Embryonic facial prominence (tissue), 1 donor: ENCODE data around the gene CDH23.

Experiments
- DNase-seq: peaks from one replicate; pipeline ENCODE4 v3.0.0-alpha.2; 2016; ENCODE audit errors: extremely low spot score

Gene CDH23

GRCh38 chr10:71816936-71817618 lies 420.4 kb downstream of the CDH23 start:
- no peak for DNase-seq

- DNase-seq, result no peak
Measured at GRCh38 chr10:71817831-71818655, 421.3 kb downstream of the CDH23 start.

- DNase-seq, result no peak
Measured at GRCh38 chr10:71818674-71819260, 422.0 kb downstream of the CDH23 start.

- no peak for DNase-seq
Measured at GRCh38 chr10:71819441-71819861, 422.7 kb downstream of the CDH23 start.

GRCh38 chr10:71819985-71820384 lies 423.3 kb downstream of the CDH23 start:
- no peak for DNase-seq

GRCh38 chr10:71820966-71821365 lies 424.2 kb downstream of the CDH23 start:
- no peak for DNase-seq

- no peak for DNase-seq
Measured at GRCh38 chr10:71821909-71822763, 425.4 kb downstream of the CDH23 start.

- DNase-seq, result no peak
Measured at GRCh38 chr10:71823356-71823755, 426.6 kb downstream of the CDH23 start.

GRCh38 chr10:71824333-71824732 lies 427.6 kb downstream of the CDH23 start:
- no peak for DNase-seq

- no peak for DNase-seq
Measured at GRCh38 chr10:71825217-71825616, 428.5 kb downstream of the CDH23 start.

- no peak for DNase-seq
Measured at GRCh38 chr10:71827852-71828251, 431.1 kb downstream of the CDH23 start.

GRCh38 chr10:71828702-71829101 lies 432.0 kb downstream of the CDH23 start:
- DNase-seq, result no peak

GRCh38 chr10:71829171-71829570 lies 432.5 kb downstream of the CDH23 start:
- no peak for DNase-seq

GRCh38 chr10:71829896-71830295 lies 433.2 kb downstream of the CDH23 start:
- no peak for DNase-seq

- DNase-seq, result no peak
Measured at GRCh38 chr10:71830726-71831125, 434.0 kb downstream of the CDH23 start.

- DNase-seq, result no peak
Measured at GRCh38 chr10:71831646-71832552, 435.2 kb downstream of the CDH23 start.

GRCh38 chr10:71832967-71833366 lies 436.2 kb downstream of the CDH23 start:
- no peak for DNase-seq

GRCh38 chr10:71833451-71834342 lies 437.0 kb downstream of the CDH23 start:
- DNase-seq, result no peak

GRCh38 chr10:71834343-71834674 lies 437.6 kb downstream of the CDH23 start:
- DNase-seq, result no peak
